HG02798 (cell line): Measurements from ENCODE around the gene FLT1.
A peak's percentile ranks its signal among the peaks of the same experiment; 100 is the strongest.

ENCODE experiments used
- ATAC-seq: cut with Tn5 transposase; IDR thresholded peaks from one replicate; pipeline ENCODE4 v1.9.1; 2021; ENCODE audit warnings: mild to moderate bottlenecking; ENCODE audit not compliant: unreplicated experiment, poor library complexity

FLT1 gene

GRCh38 chr13:28268800-28269223 is 226.1 kb downstream of the FLT1 start:
- peak; percentile 98 for ATAC-seq

GRCh38 chr13:28267497-28267896 is 227.4 kb downstream of the FLT1 start:
- ATAC-seq: no peak

DNA sequence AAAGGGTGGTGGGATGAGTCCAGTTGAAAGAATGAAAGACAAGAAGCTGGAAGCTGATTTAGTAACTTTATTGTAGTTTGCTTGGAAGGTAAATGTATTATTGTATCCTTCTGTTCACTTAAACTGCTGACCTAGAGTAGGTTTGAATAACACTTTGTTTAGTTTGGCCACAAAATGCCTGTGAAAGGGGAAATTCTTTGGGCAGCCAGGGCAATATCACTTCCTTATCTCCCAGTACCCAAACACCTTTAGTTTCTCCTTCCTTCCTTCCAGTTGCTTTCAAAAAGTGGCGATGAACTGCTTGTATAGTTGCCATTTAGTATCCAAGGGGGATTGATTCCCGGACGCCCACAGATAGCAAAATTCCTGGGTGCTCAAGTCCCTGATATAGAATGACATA is 236.5 kb downstream of the FLT1 start:
- ATAC-seq: no peak

DNA sequence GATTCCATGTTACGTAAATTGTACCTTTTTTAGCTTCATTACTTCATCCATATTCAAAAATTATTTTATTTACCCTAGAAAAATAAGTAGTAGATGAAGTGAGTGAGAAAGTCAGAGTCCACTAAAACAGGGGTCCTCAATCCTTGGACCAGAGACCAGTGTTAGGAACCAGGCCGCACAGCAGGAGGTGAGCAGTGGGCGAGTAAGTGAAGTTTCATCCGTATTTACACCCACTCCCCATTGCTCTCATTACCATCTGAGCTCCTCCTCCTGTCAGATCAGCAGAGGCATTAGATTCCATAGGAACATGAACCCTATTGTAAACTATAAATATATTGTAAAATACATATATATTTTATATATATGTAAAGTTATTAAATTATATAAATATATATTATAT is 237.6 kb downstream of the FLT1 start:
- no peak for ATAC-seq

GRCh38 chr13:28252547-28252946 is 242.4 kb downstream of the FLT1 start:
- no peak for ATAC-seq

- no peak for ATAC-seq
Measured at GRCh38 chr13:28251466-28251865, 243.5 kb downstream of the FLT1 start.

GRCh38 chr13:28250542-28250941 is 244.4 kb downstream of the FLT1 start:
- ATAC-seq: no peak
